Left ventricle myocardium inferior (tissue), 1 donor: ENCODE results near the gene ARHGAP9. TPM values are rescaled to one million over a fixed set of nuclear protein-coding genes. Genes with fewer than 3 reads are reported as not detected.

ENCODE experiments used
- DNase-seq: peaks from one replicate; pipeline ENCODE4 v3.0.0-alpha.2; 2020
- H3K27ac ChIP-seq: fragments of 200-600 bp; replicated peaks from 2 replicates; pipeline ENCODE4 v1.8.0; 2021
- H3K27me3 ChIP-seq: fragments of 200-600 bp; 2 replicates; pipeline ENCODE4 v1.8.0; 2021; ENCODE audit warnings: low read depth
- H3K36me3 ChIP-seq: fragments of 200-600 bp; 2 replicates; pipeline ENCODE4 v1.8.0; 2021
- H3K4me1 ChIP-seq: fragments of 200-600 bp; 2 replicates; pipeline ENCODE4 v1.8.0; 2021
- H3K4me3 ChIP-seq: fragments of 200-600 bp; 2 replicates; pipeline ENCODE4 v1.8.0; 2021; ENCODE audit warnings: mild to moderate bottlenecking, moderate library complexity
- H3K9me3 ChIP-seq: fragments of 200-600 bp; replicated peaks from 2 replicates; pipeline ENCODE4 v1.8.0; 2021
- intact Hi-C: fragments of 100-400 bp; cut with micrococcal nuclease; formaldehyde crosslinking; loops from one replicate; pipeline ENCODE4 v1.11.0; 2022
- total RNA-seq: library from RNA; stranded (reverse); fragmentation: NEBNext Ultra II Directional; extraction: Animal tissue kit (Norgen Biotek cat#: 25700); gene quantifications from one replicate; pipeline ENCODE4 v1.2.1, GENCODE V29; 2021
- TF ChIP-seq, protein P1 (sequence below): fragments of 200-600 bp; IDR thresholded peaks from 2 replicates; pipeline ENCODE4 v1.8.0; 2021; ENCODE audit warnings: antibody characterized with exemption, mild to moderate bottlenecking, borderline replicate concordance
- donor health status: DM: no; HTN: yes; CAD: no; lungs with severe emphysema.

The ARHGAP9 gene
- total RNA-seq, 1 donor from 2014 or later: 4.2 TPM

DNA sequence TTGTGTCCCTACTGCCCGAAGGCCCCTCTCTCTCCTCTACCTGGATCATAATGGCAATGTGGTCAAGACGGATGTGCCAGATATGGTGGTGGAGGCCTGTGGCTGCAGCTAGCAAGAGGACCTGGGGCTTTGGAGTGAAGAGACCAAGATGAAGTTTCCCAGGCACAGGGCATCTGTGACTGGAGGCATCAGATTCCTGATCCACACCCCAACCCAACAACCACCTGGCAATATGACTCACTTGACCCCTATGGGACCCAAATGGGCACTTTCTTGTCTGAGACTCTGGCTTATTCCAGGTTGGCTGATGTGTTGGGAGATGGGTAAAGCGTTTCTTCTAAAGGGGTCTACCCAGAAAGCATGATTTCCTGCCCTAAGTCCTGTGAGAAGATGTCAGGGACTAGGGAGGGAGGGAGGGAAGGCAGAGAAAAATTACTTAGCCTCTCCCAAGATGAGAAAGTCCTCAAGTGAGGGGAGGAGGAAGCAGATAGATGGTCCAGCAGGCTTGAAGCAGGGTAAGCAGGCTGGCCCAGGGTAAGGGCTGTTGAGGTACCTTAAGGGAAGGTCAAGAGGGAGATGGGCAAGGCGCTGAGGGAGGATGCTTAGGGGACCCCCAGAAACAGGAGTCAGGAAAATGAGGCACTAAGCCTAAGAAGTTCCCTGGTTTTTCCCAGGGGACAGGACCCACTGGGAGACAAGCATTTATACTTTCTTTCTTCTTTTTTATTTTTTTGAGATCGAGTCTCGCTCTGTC, 22.8 kb downstream of the ARHGAP9 start:
- Histone ChIP-seq H3K27me3 (peaks cover 16% of the 10 kb centered on the region), H3K27ac (no peak overlapping the region), H3K4me1 (peaks cover 49% of the 10 kb centered on the region), H3K36me3 (no peaks in the 10 kb centered on the region), H3K4me3 (no peak overlapping the region), H3K9me3 (no peaks in the 10 kb centered on the region)
- TF ChIP-seq, protein P1, sequence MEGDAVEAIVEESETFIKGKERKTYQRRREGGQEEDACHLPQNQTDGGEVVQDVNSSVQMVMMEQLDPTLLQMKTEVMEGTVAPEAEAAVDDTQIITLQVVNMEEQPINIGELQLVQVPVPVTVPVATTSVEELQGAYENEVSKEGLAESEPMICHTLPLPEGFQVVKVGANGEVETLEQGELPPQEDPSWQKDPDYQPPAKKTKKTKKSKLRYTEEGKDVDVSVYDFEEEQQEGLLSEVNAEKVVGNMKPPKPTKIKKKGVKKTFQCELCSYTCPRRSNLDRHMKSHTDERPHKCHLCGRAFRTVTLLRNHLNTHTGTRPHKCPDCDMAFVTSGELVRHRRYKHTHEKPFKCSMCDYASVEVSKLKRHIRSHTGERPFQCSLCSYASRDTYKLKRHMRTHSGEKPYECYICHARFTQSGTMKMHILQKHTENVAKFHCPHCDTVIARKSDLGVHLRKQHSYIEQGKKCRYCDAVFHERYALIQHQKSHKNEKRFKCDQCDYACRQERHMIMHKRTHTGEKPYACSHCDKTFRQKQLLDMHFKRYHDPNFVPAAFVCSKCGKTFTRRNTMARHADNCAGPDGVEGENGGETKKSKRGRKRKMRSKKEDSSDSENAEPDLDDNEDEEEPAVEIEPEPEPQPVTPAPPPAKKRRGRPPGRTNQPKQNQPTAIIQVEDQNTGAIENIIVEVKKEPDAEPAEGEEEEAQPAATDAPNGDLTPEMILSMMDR: no peak
- no peak for DNase-seq
- intact Hi-C loops: loop anchor here (5.0 kb wide), 1 partner anchor 155 kb away; no protein-coding TSS in a partner anchor

DNA sequence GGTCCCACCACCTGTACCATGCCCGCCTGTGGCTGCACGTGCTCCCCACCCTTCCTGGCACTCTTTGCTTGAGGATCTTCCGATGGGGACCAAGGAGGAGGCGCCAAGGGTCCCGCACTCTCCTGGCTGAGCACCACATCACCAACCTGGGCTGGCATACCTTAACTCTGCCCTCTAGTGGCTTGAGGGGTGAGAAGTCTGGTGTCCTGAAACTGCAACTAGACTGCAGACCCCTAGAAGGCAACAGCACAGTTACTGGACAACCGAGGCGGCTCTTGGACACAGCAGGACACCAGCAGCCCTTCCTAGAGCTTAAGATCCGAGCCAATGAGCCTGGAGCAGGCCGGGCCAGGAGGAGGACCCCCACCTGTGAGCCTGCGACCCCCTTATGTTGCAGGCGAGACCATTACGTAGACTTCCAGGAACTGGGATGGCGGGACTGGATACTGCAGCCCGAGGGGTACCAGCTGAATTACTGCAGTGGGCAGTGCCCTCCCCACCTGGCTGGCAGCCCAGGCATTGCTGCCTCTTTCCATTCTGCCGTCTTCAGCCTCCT, 23.4 kb downstream of the ARHGAP9 start:
- H3K4me3 ChIP-seq: no peak overlapping the region
- TF ChIP-seq, protein P1: peak; percentile 61
- no peak for DNase-seq
- H3K27me3 ChIP-seq: peaks cover 11% of the 10 kb centered on the region
- H3K36me3 ChIP-seq: no peaks in the 10 kb centered on the region
- no peaks in the 10 kb centered on the region for H3K9me3 ChIP-seq
- H3K27ac ChIP-seq: no peak overlapping the region
- H3K4me1 ChIP-seq: peaks cover 47% of the 10 kb centered on the region
- intact Hi-C loops: loop anchor here (5.0 kb wide), 1 partner anchor 154 kb away; no protein-coding TSS in a partner anchor

DNA sequence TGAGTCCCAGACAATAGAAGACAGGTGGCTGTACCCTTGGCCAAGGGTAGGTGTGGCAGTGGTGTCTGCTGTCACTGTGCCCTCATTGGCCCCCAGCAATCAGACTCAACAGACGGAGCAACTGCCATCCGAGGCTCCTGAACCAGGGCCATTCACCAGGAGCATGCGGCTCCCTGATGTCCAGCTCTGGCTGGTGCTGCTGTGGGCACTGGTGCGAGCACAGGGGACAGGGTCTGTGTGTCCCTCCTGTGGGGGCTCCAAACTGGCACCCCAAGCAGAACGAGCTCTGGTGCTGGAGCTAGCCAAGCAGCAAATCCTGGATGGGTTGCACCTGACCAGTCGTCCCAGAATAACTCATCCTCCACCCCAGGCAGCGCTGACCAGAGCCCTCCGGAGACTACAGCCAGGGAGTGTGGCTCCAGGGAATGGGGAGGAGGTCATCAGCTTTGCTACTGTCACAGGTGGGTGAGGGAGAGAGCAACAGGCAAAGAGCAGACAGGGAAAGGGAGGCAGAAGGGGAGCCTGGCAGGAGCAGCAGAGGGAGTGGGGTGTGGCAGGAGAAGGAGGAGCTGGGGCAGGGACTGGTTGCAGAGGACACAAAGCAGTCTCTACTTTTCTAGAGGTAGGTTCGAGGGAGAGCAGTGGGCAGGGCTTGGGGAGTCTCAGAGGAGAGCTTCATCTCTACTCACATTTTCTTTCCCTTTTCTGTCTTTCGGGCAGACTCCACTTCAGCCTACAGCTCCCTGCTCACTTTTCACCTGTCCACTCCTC, 24.1 kb downstream of the ARHGAP9 start:
- H3K27me3 ChIP-seq: peaks cover 4% of the 10 kb centered on the region
- intact Hi-C loops: loop anchor here (5.0 kb wide), 1 partner anchor 153 kb away; no protein-coding TSS in a partner anchor
- no peak overlapping the region for H3K4me3 ChIP-seq
- no peaks in the 10 kb centered on the region for H3K36me3 ChIP-seq
- H3K27ac ChIP-seq: no peak overlapping the region
- no peak for DNase-seq
- no peaks in the 10 kb centered on the region for H3K9me3 ChIP-seq
- H3K4me1 ChIP-seq: peaks cover 41% of the 10 kb centered on the region
- TF ChIP-seq, protein P1: no peak

DNA sequence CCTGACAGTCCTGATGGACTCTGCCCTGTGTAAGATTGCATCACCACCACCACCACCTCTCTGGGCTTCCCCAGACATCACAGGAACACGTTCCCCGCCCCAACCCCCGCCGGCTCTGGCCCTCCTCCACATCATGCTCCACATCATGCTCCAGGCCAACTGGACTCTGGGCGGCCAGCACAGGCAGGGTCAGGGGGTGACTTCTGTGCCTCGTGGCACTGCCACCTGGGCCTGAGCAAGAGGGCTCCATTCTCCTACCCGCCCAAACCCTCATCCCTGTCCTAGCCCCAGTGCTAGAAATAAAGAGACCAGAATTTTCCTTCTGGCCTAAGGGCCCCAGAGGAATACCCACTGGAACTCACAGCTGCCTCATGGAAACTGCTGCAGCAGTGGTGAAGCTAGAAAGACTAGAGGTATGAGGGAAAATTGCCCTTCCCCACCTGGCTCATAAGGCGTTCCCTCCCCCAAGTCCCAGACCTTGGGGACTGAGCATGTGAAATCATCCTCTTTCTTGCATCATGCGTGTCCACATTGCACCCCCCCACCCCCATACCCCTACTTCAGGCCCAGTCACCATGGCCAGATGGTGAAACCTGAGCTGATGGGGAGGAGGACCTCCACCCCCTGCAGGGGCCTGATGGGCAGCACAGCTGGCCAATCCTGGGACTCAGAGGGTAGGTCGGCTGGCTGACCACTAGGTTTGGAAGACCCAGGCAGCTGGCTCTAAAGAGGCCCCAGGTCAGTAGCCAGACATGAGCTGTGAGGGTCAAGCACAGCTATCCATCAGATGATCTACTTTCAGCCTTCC, 24.9 kb downstream of the ARHGAP9 start, which contains the start of gene INHBE:
INHBE (plus strand) TSS at position 742 of the 808 bp plus-strand sequence. CDS start 230 bp downstream, outside the sequence.
- DNase-seq: no peak
- TF ChIP-seq, protein P1: no peak
- H3K27me3 ChIP-seq: no peaks in the 10 kb centered on the region
- H3K36me3 ChIP-seq: no peaks in the 10 kb centered on the region
- intact Hi-C loops: loop anchor here (5.0 kb wide), 1 partner anchor 152 kb away; no protein-coding TSS in a partner anchor
- no peak within 1 kb of the TSS for H3K4me3 ChIP-seq
- H3K9me3 ChIP-seq: no peaks in the 10 kb centered on the region
- peaks cover 33% of the 10 kb centered on the region for H3K4me1 ChIP-seq
- no peak within 1 kb of the TSS for H3K27ac ChIP-seq

DNA sequence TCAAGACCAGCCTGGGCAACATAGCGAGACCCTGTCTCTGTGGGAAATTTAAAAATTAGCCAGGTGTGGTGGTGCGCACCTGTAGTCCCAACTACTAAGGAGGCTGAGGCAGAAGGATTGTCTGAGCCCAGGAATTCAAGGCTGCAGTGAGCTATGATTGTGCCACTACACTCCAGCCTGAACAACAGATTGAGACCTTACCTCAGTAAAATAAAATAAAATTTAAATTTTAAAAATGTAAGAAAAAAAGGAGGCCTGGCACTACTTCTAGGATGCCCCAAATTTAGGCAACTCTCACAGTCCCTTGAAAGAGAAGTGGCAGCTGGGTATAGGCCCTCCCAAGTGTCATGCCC, 25.5 kb downstream of the ARHGAP9 start:
- Histone ChIP-seq H3K27me3 (no peaks in the 10 kb centered on the region), H3K4me3 (no peak overlapping the region), H3K9me3 (no peaks in the 10 kb centered on the region), H3K27ac (no peak overlapping the region), H3K36me3 (no peaks in the 10 kb centered on the region), H3K4me1 (peaks cover 27% of the 10 kb centered on the region)
- TF ChIP-seq, protein P1: no peak
- intact Hi-C loops: no loop called here
- no peak for DNase-seq
